HUES64 (cell line): ENCODE results near the gene METTL1.

Experiments used
- H3K27ac ChIP-seq: 2 replicates; pipeline ENCODE4 v1.7.0; 2013; ENCODE audit warnings: low read depth, low read length, inconsistent platforms
- H3K27me3 ChIP-seq: 2 replicates; pipeline ENCODE4 v1.6.1; 2013; ENCODE audit warnings: mild to moderate bottlenecking, low read length; ENCODE audit not compliant: insufficient read depth
- H3K36me3 ChIP-seq: 2 replicates; pipeline ENCODE4 v1.6.1; 2013; ENCODE audit warnings: mild to moderate bottlenecking, low read length; ENCODE audit not compliant: insufficient read depth
- H3K4me1 ChIP-seq: 2 replicates; pipeline ENCODE4 v1.6.1; 2013; ENCODE audit warnings: mild to moderate bottlenecking, low read length, moderate library complexity; ENCODE audit not compliant: insufficient read depth
- H3K4me3 ChIP-seq: 2 replicates; pipeline ENCODE4 v1.5.1; 2013; ENCODE audit warnings: mild to moderate bottlenecking, low read length, moderate library complexity
- H3K9ac ChIP-seq: 2 replicates; pipeline ENCODE4 v1.6.1; 2013; ENCODE audit warnings: mild to moderate bottlenecking, low read depth, low read length
- H3K9me3 ChIP-seq: 2 replicates; pipeline ENCODE4 v1.6.1; 2013; ENCODE audit warnings: low read depth, low read length; ENCODE audit not compliant: insufficient read depth
- WGBS: fragments of 150-250, 120-280 bp; methylation state at CpG from one replicate; pipeline ENCODE4 v1.1.7; 2013; ENCODE audit warnings: missing lambda C conversion rate; 5-methylcytosine and 5-hydroxymethylcytosine counted together

METTL1 gene

GRCh38 chr12:57766464-57767304 is 5.2 kb downstream of the METTL1 start, which contains the start of gene CYP27B1:
CYP27B1 (minus strand) TSS chr12:57767078; CDS start chr12:57767041, 37 bp downstream.
- peak within 1 kb of the TSS; percentile 32; the same call in 1 of the 2 replicates for H3K27ac ChIP-seq

GRCh38 chr12:57765698-57766463 is 6.0 kb downstream of the METTL1 start:
- Histone ChIP-seq H3K27me3 (peaks cover 59% of the 10 kb centered on the region), H3K9ac (no peak overlapping the region; the same call in 1 of the 2 replicates), H3K9me3 (no peaks in the 10 kb centered on the region), H3K4me1 (peaks cover 10% of the 10 kb centered on the region), H3K27ac (no peak overlapping the region), H3K36me3 (peaks cover 31% of the 10 kb centered on the region), H3K4me3 (peak overlapping the region; percentile 56)
- 4% methylated on average over 40 of the region's 40 CpGs for WGBS

More at GRCh38 chr12:57766464-57767304, 5.2 kb downstream of the METTL1 start, which contains the start of gene CYP27B1:
- peaks cover 59% of the 10 kb centered on the region for H3K27me3 ChIP-seq
- H3K9me3 ChIP-seq: no peaks in the 10 kb centered on the region
- H3K4me1 ChIP-seq: peaks cover 15% of the 10 kb centered on the region
- peak within 1 kb of the TSS; percentile 56 for H3K4me3 ChIP-seq
- no peak within 1 kb of the TSS; the same call in 1 of the 2 replicates for H3K9ac ChIP-seq
- peaks cover 33% of the 10 kb centered on the region for H3K36me3 ChIP-seq
- WGBS: 5% methylated on average over 38 of the region's 38 CpGs

- Histone ChIP-seq H3K27ac (no peak overlapping the region), H3K9me3 (no peaks in the 10 kb centered on the region), H3K9ac (peak overlapping the region; percentile 11), H3K36me3 (peaks cover 24% of the 10 kb centered on the region), H3K4me1 (peaks cover 9% of the 10 kb centered on the region), H3K4me3 (peak overlapping the region; percentile 56), H3K27me3 (peaks cover 59% of the 10 kb centered on the region)
- WGBS: 1% methylated on average over 60 of the region's 60 CpGs
Measured at GRCh38 chr12:57765003-57765697, 6.8 kb downstream of the METTL1 start.

GRCh38 chr12:57764662-57765002 is 7.3 kb downstream of the METTL1 start:
- 23% methylated on average over 17 of the region's 17 CpGs for WGBS
- Histone ChIP-seq H3K27ac (no peak overlapping the region), H3K36me3 (peaks cover 19% of the 10 kb centered on the region), H3K4me1 (peaks cover 9% of the 10 kb centered on the region), H3K9me3 (no peaks in the 10 kb centered on the region), H3K27me3 (peaks cover 59% of the 10 kb centered on the region), H3K4me3 (peak overlapping the region; percentile 56), H3K9ac (peak overlapping the region; percentile 11)

- peaks cover 14% of the 10 kb centered on the region for H3K36me3 ChIP-seq
- 78% methylated on average over 6 of the region's 6 CpGs for WGBS
- H3K27me3 ChIP-seq: peaks cover 59% of the 10 kb centered on the region
- peaks cover 9% of the 10 kb centered on the region for H3K4me1 ChIP-seq
- H3K9ac ChIP-seq: no peak overlapping the region
- no peak overlapping the region for H3K27ac ChIP-seq
- no peaks in the 10 kb centered on the region for H3K9me3 ChIP-seq
- H3K4me3 ChIP-seq: peak overlapping the region; percentile 56
Measured at GRCh38 chr12:57763881-57764661, 7.8 kb downstream of the METTL1 start.

- Histone ChIP-seq H3K27me3 (peaks cover 64% of the 10 kb centered on the region), H3K27ac (no peak overlapping the region), H3K36me3 (no peaks in the 10 kb centered on the region), H3K9ac (no peak overlapping the region), H3K4me3 (no peak overlapping the region), H3K4me1 (peaks cover 8% of the 10 kb centered on the region), H3K9me3 (no peaks in the 10 kb centered on the region)
- 93% methylated on average over 2 of the region's 2 CpGs for WGBS
Measured at GRCh38 chr12:57762463-57762862, 9.4 kb downstream of the METTL1 start.

- 85% methylated on average over 4 of the region's 4 CpGs for WGBS
- H3K4me1 ChIP-seq: 0 out of 2 replicates have a peak, but pooled peaks cover 3% of the 10 kb centered on the region
- no peak overlapping the region for H3K9ac ChIP-seq
- H3K4me3 ChIP-seq: no peak overlapping the region
- no peaks in the 10 kb centered on the region for H3K36me3 ChIP-seq
- H3K27ac ChIP-seq: no peak overlapping the region
- peaks cover 64% of the 10 kb centered on the region for H3K27me3 ChIP-seq
- no peaks in the 10 kb centered on the region for H3K9me3 ChIP-seq
Measured at GRCh38 chr12:57761391-57761998, 10.4 kb downstream of the METTL1 start.

GRCh38 chr12:57760347-57760982 is 11.4 kb downstream of the METTL1 start:
- Histone ChIP-seq H3K9ac (no peak overlapping the region), H3K4me1 (0 out of 2 replicates have a peak, but pooled peaks cover 6% of the 10 kb centered on the region), H3K9me3 (no peaks in the 10 kb centered on the region), H3K27me3 (peaks cover 64% of the 10 kb centered on the region), H3K4me3 (no peak overlapping the region), H3K36me3 (no peaks in the 10 kb centered on the region), H3K27ac (no peak overlapping the region)
- WGBS: 96% methylated on average over 1 of the region's 3 CpGs

GRCh38 chr12:57759360-57759980 is 12.4 kb downstream of the METTL1 start:
- H3K4me3 ChIP-seq: no peak overlapping the region
- H3K27me3 ChIP-seq: peaks cover 57% of the 10 kb centered on the region
- 0 out of 2 replicates have a peak, but pooled peaks cover 6% of the 10 kb centered on the region for H3K4me1 ChIP-seq
- no peaks in the 10 kb centered on the region for H3K9me3 ChIP-seq
- H3K9ac ChIP-seq: no peak overlapping the region
- H3K27ac ChIP-seq: no peak overlapping the region
- 30% methylated on average over 3 of the region's 3 CpGs for WGBS
- H3K36me3 ChIP-seq: no peaks in the 10 kb centered on the region
